MM.1S (cell line): ENCODE data around the gene DUOX1.

ENCODE experiments used
- EZH2phosphoT487 ChIP-seq: fragments of 300-600 bp; sonication (generic); IDR thresholded peaks from 2 replicates; pipeline ENCODE4 v1.6.1; 2018; ENCODE audit warnings: antibody characterized with exemption, low read length
- TF ChIP-seq, protein P1 (sequence below): fragments of 300-600 bp; sonication (generic); IDR thresholded peaks from 2 replicates; pipeline ENCODE4 v1.5.1; 2016; ENCODE audit warnings: antibody characterized with exemption, low read length, mixed read lengths

DNA sequence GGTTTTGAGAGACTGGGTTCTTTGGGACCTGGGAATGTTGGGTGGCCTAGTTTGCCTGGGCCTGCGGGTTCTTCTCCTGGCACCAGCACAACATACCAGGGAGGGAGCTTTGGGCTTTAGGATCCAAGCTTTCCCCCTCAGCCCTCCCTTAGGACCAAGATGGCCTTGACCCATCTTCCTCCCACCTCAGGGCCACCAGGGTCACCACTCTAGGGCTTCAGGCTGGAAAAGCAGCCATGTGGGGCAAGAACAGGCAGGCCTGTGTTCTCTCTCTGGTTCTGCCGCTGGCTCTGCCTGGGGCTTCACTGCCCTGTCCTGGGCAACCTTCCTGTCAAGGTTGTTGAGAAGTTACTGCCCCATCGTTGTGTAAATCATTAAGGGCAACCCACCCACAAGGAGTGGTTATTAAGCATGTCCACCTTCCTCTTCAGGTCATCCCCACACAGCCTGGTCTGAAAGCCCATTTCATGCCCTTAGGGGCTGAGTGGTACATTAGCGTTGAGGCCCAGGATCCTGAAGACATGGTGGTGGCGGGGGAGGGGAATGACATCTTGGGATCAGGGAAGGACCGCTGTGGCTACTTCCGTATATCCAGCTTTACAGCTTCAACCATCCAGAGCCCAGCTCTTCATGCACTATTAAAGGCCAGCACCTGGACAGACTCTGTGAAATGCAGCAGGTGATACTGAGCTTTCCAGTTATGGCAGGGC, 652 bp downstream of the DUOX1 start:
- TF ChIP-seq, protein P1, sequence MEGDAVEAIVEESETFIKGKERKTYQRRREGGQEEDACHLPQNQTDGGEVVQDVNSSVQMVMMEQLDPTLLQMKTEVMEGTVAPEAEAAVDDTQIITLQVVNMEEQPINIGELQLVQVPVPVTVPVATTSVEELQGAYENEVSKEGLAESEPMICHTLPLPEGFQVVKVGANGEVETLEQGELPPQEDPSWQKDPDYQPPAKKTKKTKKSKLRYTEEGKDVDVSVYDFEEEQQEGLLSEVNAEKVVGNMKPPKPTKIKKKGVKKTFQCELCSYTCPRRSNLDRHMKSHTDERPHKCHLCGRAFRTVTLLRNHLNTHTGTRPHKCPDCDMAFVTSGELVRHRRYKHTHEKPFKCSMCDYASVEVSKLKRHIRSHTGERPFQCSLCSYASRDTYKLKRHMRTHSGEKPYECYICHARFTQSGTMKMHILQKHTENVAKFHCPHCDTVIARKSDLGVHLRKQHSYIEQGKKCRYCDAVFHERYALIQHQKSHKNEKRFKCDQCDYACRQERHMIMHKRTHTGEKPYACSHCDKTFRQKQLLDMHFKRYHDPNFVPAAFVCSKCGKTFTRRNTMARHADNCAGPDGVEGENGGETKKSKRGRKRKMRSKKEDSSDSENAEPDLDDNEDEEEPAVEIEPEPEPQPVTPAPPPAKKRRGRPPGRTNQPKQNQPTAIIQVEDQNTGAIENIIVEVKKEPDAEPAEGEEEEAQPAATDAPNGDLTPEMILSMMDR, result no peak
- TF ChIP-seq EZH2phosphoT487, result no peak
